H1 (cell line): Measurements from ENCODE around the gene ZNF273. TPM values are rescaled to one million over a fixed set of nuclear protein-coding genes. Genes with fewer than 3 reads are reported as not detected.

Source experiments
- BACH1 ChIP-seq: IDR thresholded peaks from 2 replicates; pipeline ENCODE4 v1.6.1; 2012; ENCODE audit warnings: low read length, improper control_type of control experiment
- FOSL1 ChIP-seq: IDR thresholded peaks from 2 replicates; pipeline ENCODE4 v1.6.1; 2011; ENCODE audit warnings: mild to moderate bottlenecking, low read depth, low read length, moderate library complexity; ENCODE audit not compliant: insufficient read depth
- TAF1 ChIP-seq: IDR thresholded peaks from 2 replicates; pipeline ENCODE4 v1.6.1; 2011; ENCODE audit warnings: mild to moderate bottlenecking, low read depth, low read length
- polyA plus RNA-seq, 7 experiments: library from polyadenylated mRNA; depleted of rRNA in 3 of 7; stranded (reverse) in 5 of 7; unstranded in 2 of 7; fragments of >200 nt in 5 of 7; fragments of 200-250 nt in 2 of 7; gene quantifications; 1 replicate in 5 of 7; 2 replicates in 1 of 7; 4 replicates in 1 of 7; pipeline versions ENCODE4 v1.2.1 to v1.2.3, GENCODE V29; 2011 to 2013; ENCODE audit warnings: missing spikeins in 2 of 7, mixed read lengths in 2 of 7
- total RNA-seq: library from RNA; stranded (reverse); fragmentation: NEBNext Ultra II Directional; extraction: Animal tissue kit (Norgen Biotek cat#: 25700); gene quantifications from 2 replicates; pipeline ENCODE4 v1.2.1, GENCODE V29; 2021

Gene ZNF273
- total and polyA plus RNA-seq, 2 of the 8 experiments (the other 6 are each of a cell fraction or from before 2014, with no cell fraction given) = 6.2 to 23.2 TPM

DNA sequence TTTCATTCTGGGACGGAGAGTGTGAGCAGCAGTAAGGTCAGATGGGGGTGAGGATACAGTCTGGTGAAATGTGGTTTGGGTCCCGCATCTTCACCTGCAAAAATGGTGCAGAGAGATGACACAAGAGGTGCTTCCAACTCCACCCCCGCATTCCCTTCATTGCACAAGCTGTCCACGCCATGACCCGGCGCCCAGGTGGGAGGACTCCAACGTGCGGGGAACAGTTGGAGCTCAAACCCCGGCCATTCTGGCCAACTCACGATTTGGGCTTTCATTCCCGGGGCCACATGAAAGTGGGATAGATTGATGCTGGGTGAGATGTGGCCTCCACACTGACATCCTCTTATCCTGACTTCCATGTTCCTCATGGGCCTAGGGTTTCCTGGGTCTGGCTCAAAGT is 34.6 kb upstream of the ZNF273 start (continued):
- TF ChIP-seq TAF1 (no peak), BACH1 (no peak), FOSL1 (no peak)
